Prostate gland (tissue), 2 donors: Measurements from ENCODE around the gene RPS18.

ENCODE experiments used
- CTCF ChIP-seq, 4 experiments: fragments of 200-600 bp in 2 of 4; fragments of 450-650 bp in 2 of 4; sonication (generic) in 2 of 4; IDR thresholded peaks; 1 replicate in 3 of 4; 2 replicates in 1 of 4; pipeline ENCODE4 v1.5.1; 2016 to 2019; ENCODE audit warnings: antibody characterized with exemption in 4 of 4, mild to moderate bottlenecking in 2 of 4, moderate library complexity in 2 of 4
- POLR2A ChIP-seq: fragments of 450-650 bp; IDR thresholded peaks from one replicate; pipeline ENCODE4 v1.6.1; 2016; ENCODE audit warnings: antibody characterized with exemption, mild to moderate bottlenecking
- POLR2AphosphoS5 ChIP-seq: sonication (generic); formaldehyde crosslinking; IDR thresholded peaks from one replicate; pipeline ENCODE4 v1.6.1; 2017; ENCODE audit warnings: antibody characterized with exemption

- no peak for TF ChIP-seq POLR2A
- TF ChIP-seq CTCF (IDR thresholded peaks at IDR 0.05), result no peak
- no peak for TF ChIP-seq POLR2AphosphoS5
These were observed 48.7 kb downstream of the RPS18 start for GRCh38 chr6:33320315-33321181.
